B cell (primary cell): Measurements from ENCODE around the gene SERINC1. TPM values are rescaled to one million over a fixed set of nuclear protein-coding genes. Genes with fewer than 3 reads are reported as not detected.

Experiments used
- ATAC-seq: fragments of 200-7000 bp; cut with Tn5 transposase; one replicate; pipeline ENCODE4 v1.10.0; 2021; ENCODE audit warnings: low read depth, mild to moderate bottlenecking, moderate number of reproducible peaks, moderate library complexity
- CTCF ChIA-PET: fragments of 350-600 bp; sonication (Branson Sonifier 250); formaldehyde crosslinking; loops from one replicate; lab custom pipeline; 2021; ENCODE audit warnings: antibody characterized with exemption, inconsistent platforms; lab: Charles Lee
- POLR2A ChIA-PET: fragments of 350-600 bp; sonication (Branson Sonifier 250); formaldehyde crosslinking; loops from one replicate; lab custom pipeline; 2021; ENCODE audit warnings: antibody characterized with exemption; lab: Charles Lee
- DNase-seq: peaks from one replicate; pipeline ENCODE4 v3.0.0; 2013
- H2AFZ ChIP-seq: 2 replicates; pipeline ENCODE4 v1.6.1; 2012; ENCODE audit warnings: mild to moderate bottlenecking, low read depth, low read length; ENCODE audit not compliant: insufficient read depth, poor library complexity, severe bottlenecking
- H3K27ac ChIP-seq, 2 donors: 1 replicate in 1 of 2; 2 replicates in 1 of 2; pipeline ENCODE4 v1.5.1; 2012 to 2013; ENCODE audit warnings: low read length in 2 of 2, mild to moderate bottlenecking in 2 of 2, moderate library complexity in 1 of 2
- H3K27me3 ChIP-seq, 4 experiments: fragments of 200-600 bp in 1 of 4; sonication (generic) in 1 of 4; replicated peaks in 1 of 4; 1 replicate in 2 of 4; 2 replicates in 2 of 4; pipeline versions ENCODE4 v1.6.1 to v1.7.0; 2013 to 2016; ENCODE audit warnings: low read length in 3 of 4, mild to moderate bottlenecking in 2 of 4, mixed read lengths in 1 of 4, moderate library complexity in 1 of 4; ENCODE audit not compliant: insufficient read depth in 4 of 4, control insufficient read depth in 3 of 4; ENCODE audit errors: control extremely low read depth in 1 of 4
- H3K36me3 ChIP-seq, 2 experiments: replicated peaks in 1 of 2; 1 replicate in 1 of 2; 2 replicates in 1 of 2; pipeline versions ENCODE4 v1.6.1 to v1.7.1; 2013; ENCODE audit warnings: low read length in 1 of 2; ENCODE audit not compliant: insufficient read depth in 2 of 2, control insufficient read depth in 1 of 2; ENCODE audit errors: control extremely low read depth in 1 of 2, extremely low read depth in 1 of 2
- H3K4me1 ChIP-seq, 2 donors: fragments of 200-600 bp in 1 of 2; sonication (generic) in 1 of 2; 1 replicate in 1 of 2; 2 replicates in 1 of 2; pipeline versions ENCODE4 v1.5.1 to v1.6.1; 2013 to 2017; ENCODE audit warnings: low read length in 2 of 2; ENCODE audit not compliant: control insufficient read depth in 2 of 2, insufficient read depth in 2 of 2
- H3K4me2 ChIP-seq: replicated peaks from 2 replicates; pipeline ENCODE3; 2012; ENCODE audit warnings: mild to moderate bottlenecking, low read depth, low read length; ENCODE audit not compliant: poor library complexity, severe bottlenecking
- H3K4me3 ChIP-seq, 5 experiments: fragments of 200-600 bp in 1 of 5; sonication (generic) in 1 of 5; 1 replicate in 3 of 5; 2 replicates in 2 of 5; pipeline versions ENCODE4 v1.5.1 to v1.7.0; 2011 to 2016; ENCODE audit warnings: low read length in 4 of 5, mild to moderate bottlenecking in 4 of 5, low read depth in 2 of 5, control low read depth in 1 of 5, moderate library complexity in 1 of 5; ENCODE audit not compliant: insufficient read depth in 1 of 5; ENCODE audit errors: control extremely low read depth in 1 of 5, extremely low read depth in 1 of 5
- H3K79me2 ChIP-seq: fragments of 200-600 bp; sonication (generic); one replicate; pipeline ENCODE4 v1.6.0; 2016; ENCODE audit warnings: low read length; ENCODE audit not compliant: control insufficient read depth, insufficient read depth
- H3K9ac ChIP-seq: fragments of 200-600 bp; sonication (generic); 2 replicates; pipeline ENCODE4 v1.6.1; 2017; ENCODE audit warnings: mild to moderate bottlenecking, low read length, moderate library complexity
- H3K9me3 ChIP-seq, 3 donors: one replicate each; pipeline versions ENCODE4 v1.6.1 to v1.7.1; 2013; ENCODE audit warnings: low read length in 2 of 3; ENCODE audit not compliant: control insufficient read depth in 2 of 3, insufficient read depth in 1 of 3; ENCODE audit errors: control extremely low read depth in 1 of 3
- H4K20me1 ChIP-seq: 2 replicates; pipeline ENCODE4 v1.6.0; 2012; ENCODE audit warnings: mild to moderate bottlenecking, low read length; ENCODE audit not compliant: insufficient read depth, control insufficient read depth, poor library complexity, severe bottlenecking
- H3K27ac Mint-ChIP-seq: one replicate; pipeline ENCODE4 v1.8.0; 2021; ENCODE audit warnings: mixed read lengths
- H3K27me3 Mint-ChIP-seq: one replicate; pipeline ENCODE4 v1.8.0; 2021; ENCODE audit warnings: mixed read lengths
- H3K4me1 Mint-ChIP-seq: one replicate; pipeline ENCODE4 v1.8.0; 2021; ENCODE audit warnings: mixed read lengths
- H3K4me3 Mint-ChIP-seq: one replicate; pipeline ENCODE4 v1.8.0; 2021; ENCODE audit warnings: mixed read lengths
- H3K9me3 Mint-ChIP-seq: one replicate; pipeline ENCODE4 v1.8.0; 2022; ENCODE audit warnings: mixed read lengths; ENCODE audit not compliant: insufficient read depth
- EZH2 ChIP-seq: IDR thresholded peaks from 2 replicates; pipeline ENCODE4 v1.6.1; 2012; ENCODE audit warnings: borderline replicate concordance, low read depth, mild to moderate bottlenecking, moderate library complexity, low read length; ENCODE audit not compliant: insufficient read depth, poor library complexity, severe bottlenecking
- WGBS: methylation state at CpG from one replicate; pipeline ENCODE4 v1.1.5; 2013; ENCODE audit warnings: missing lambda C conversion rate; ENCODE audit not compliant: insufficient coverage; 5-methylcytosine and 5-hydroxymethylcytosine counted together
- intact Hi-C: fragments of 100-400 bp; cut with micrococcal nuclease; formaldehyde crosslinking; loops from one replicate; pipeline ENCODE4 v1.10.0; 2022
- polyA plus RNA-seq: library from polyadenylated mRNA; depleted of rRNA; stranded (reverse); fragments of >200 nt; gene quantifications from 2 replicates; pipeline ENCODE4 v1.2.3, GENCODE V29; 2012
- total RNA-seq, 2 donors: library from RNA; stranded (reverse); fragments of 120-200 nt in 1 of 2; gene quantifications; 1 replicate in 1 of 2; 2 replicates in 1 of 2; pipeline versions ENCODE4 v1.2.3 to v1.2.4, GENCODE V29; 2013 to 2022
- TF ChIP-seq, protein P1 (sequence below): fragments of 200-600 bp; IDR thresholded peaks from one replicate; pipeline ENCODE4 v1.8.0; 2022; ENCODE audit warnings: antibody characterized with exemption, mild to moderate bottlenecking

The SERINC1 gene
- total and polyA plus RNA-seq, 2 donors (not counting 1 experiment from before 2014, with no cell fraction given) = 17.2 to 92.1 TPM

DNA sequence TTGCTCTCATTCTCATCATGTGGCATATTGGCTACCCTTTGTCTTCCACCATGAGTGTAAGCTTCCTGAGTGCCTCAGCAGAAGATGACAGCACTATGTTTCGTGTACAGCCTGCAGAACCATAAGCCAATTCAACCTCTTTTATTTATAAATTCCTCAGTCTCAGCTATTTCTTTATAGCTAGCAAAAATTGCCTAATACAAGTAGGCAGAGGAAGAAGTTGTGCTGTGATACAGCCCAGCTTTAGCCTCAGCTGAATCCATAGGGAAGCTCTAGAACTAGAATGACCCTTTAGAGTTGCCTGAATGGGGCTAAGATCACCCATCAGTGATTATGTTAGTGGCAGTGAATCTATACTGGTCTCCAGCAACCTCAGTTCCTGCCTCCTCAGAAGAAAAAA lies 19.0 kb upstream of the SERINC1 start:
- Mint-ChIP-seq H3K27ac (no peak overlapping the region), H3K9me3 (no peaks in the 10 kb centered on the region), H3K27me3 (no peaks in the 10 kb centered on the region), H3K4me3 (no peak overlapping the region), H3K4me1 (peaks cover 9% of the 10 kb centered on the region)
- Histone ChIP-seq H3K36me3 (no peaks in the 10 kb centered on the region), H3K9me3 (peaks cover 0 to 8% (median 1%) of the 10 kb centered on the region in 3 donors), H2AFZ (no peak overlapping the region), H3K9ac (no peak overlapping the region), H3K4me3 (no peak overlapping the region), H3K4me2 (no peak overlapping the region), H4K20me1 (no peaks in the 10 kb centered on the region), H3K27me3 (no peaks in the 10 kb centered on the region), H3K79me2 (no peaks in the 10 kb centered on the region), H3K27ac (no peak overlapping the region), H3K4me1 (peaks cover 2 to 5% of the 10 kb centered on the region in 2 donors)
- DNase-seq (no peak), ATAC-seq (no peak)
- POLR2A ChIA-PET = no interaction called here
- CTCF ChIA-PET = interaction anchor here (1.2 to 10.6 kb wide), 8 partner anchors 12 to 348 kb away, joined by 3 to 193 read pairs (median 5); no protein-coding TSS in a partner anchor
- TF ChIP-seq, protein P1, sequence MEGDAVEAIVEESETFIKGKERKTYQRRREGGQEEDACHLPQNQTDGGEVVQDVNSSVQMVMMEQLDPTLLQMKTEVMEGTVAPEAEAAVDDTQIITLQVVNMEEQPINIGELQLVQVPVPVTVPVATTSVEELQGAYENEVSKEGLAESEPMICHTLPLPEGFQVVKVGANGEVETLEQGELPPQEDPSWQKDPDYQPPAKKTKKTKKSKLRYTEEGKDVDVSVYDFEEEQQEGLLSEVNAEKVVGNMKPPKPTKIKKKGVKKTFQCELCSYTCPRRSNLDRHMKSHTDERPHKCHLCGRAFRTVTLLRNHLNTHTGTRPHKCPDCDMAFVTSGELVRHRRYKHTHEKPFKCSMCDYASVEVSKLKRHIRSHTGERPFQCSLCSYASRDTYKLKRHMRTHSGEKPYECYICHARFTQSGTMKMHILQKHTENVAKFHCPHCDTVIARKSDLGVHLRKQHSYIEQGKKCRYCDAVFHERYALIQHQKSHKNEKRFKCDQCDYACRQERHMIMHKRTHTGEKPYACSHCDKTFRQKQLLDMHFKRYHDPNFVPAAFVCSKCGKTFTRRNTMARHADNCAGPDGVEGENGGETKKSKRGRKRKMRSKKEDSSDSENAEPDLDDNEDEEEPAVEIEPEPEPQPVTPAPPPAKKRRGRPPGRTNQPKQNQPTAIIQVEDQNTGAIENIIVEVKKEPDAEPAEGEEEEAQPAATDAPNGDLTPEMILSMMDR = no peak
- TF ChIP-seq EZH2 = no peak
- WGBS = no CpG with 5 or more reads among the region's 1 CpG
- intact Hi-C loops = loop anchor here (5.0 kb wide), 1 partner anchor 347 kb away; no protein-coding TSS in a partner anchor

DNA sequence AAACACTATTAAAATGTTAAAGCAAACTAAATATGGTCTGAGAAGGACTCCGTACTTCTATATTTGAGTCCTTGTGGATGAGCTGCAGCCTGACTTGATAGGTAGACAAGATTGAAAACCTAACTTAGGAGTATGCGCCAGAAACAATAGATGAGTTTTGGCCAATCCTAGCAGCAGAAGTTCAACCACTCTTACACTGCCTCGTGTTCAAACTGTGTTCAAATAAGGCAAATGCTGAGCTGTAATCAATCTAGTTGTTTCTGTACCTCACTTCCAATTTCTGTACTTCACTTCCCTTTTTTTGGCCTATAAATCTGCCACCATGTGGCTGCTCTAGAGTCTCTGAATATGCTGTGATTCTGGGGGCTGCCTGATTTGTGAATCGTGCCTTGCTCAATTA lies 13.2 kb upstream of the SERINC1 start:
- CTCF ChIA-PET = interaction anchor here (0.7 to 2.1 kb wide), 6 partner anchors 8 to 103 kb away, joined by 3 to 11 read pairs (median 6); partner anchors contain the start of gene SERINC1
- intact Hi-C loops = no loop called here

More for the DNA sequence above, 13.2 kb upstream of the SERINC1 start:
- ATAC-seq (peak; percentile 68), DNase-seq (peak; percentile 60)
- no CpG with 5 or more reads among the region's 4 CpGs for WGBS
- H3K9me3 ChIP-seq = peaks cover 0 to 5% (median 0%) of the 10 kb centered on the region in 3 donors
- H3K4me1 ChIP-seq = peaks cover 4% of the 10 kb centered on the region in 2 donors
- no peaks in the 10 kb centered on the region for H3K36me3 ChIP-seq
- no peak overlapping the region for H3K4me3 Mint-ChIP-seq
- no peaks in the 10 kb centered on the region for H3K9me3 Mint-ChIP-seq
- H3K27me3 Mint-ChIP-seq = no peaks in the 10 kb centered on the region
- no peaks in the 10 kb centered on the region for H3K79me2 ChIP-seq
- H3K9ac ChIP-seq = no peak overlapping the region
- no peak overlapping the region for H3K27ac ChIP-seq
- H3K4me1 Mint-ChIP-seq = peaks cover 5% of the 10 kb centered on the region
- no peak for TF ChIP-seq EZH2
- TF ChIP-seq, protein P1 = peak; percentile 19
- no peak overlapping the region for H3K4me3 ChIP-seq
- no peaks in the 10 kb centered on the region for H3K27me3 ChIP-seq
- H4K20me1 ChIP-seq = no peaks in the 10 kb centered on the region
- peak overlapping the region; percentile 33 for H3K4me2 ChIP-seq
- H2AFZ ChIP-seq = peak overlapping the region; percentile 76
- POLR2A ChIA-PET = interaction anchor here (0.9 kb wide), 1 partner anchor 13 kb away, joined by 3 read pairs; the partner anchor contains the start of gene SERINC1
- H3K27ac Mint-ChIP-seq = peak overlapping the region; percentile 1
